HG02763 (cell line): ENCODE data around the gene RABL2B.
"Not testable (repeated sequence)": the region's sequence is repeated elsewhere in the genome, so short reads cannot be mapped to it uniquely, and the experiment has no call there.

Source experiments
- ATAC-seq: cut with Tn5 transposase; IDR thresholded peaks from one replicate; pipeline ENCODE4 v1.9.1; 2021; ENCODE audit warnings: mild to moderate bottlenecking, moderate library complexity; ENCODE audit not compliant: unreplicated experiment

The RABL2B gene

DNA sequence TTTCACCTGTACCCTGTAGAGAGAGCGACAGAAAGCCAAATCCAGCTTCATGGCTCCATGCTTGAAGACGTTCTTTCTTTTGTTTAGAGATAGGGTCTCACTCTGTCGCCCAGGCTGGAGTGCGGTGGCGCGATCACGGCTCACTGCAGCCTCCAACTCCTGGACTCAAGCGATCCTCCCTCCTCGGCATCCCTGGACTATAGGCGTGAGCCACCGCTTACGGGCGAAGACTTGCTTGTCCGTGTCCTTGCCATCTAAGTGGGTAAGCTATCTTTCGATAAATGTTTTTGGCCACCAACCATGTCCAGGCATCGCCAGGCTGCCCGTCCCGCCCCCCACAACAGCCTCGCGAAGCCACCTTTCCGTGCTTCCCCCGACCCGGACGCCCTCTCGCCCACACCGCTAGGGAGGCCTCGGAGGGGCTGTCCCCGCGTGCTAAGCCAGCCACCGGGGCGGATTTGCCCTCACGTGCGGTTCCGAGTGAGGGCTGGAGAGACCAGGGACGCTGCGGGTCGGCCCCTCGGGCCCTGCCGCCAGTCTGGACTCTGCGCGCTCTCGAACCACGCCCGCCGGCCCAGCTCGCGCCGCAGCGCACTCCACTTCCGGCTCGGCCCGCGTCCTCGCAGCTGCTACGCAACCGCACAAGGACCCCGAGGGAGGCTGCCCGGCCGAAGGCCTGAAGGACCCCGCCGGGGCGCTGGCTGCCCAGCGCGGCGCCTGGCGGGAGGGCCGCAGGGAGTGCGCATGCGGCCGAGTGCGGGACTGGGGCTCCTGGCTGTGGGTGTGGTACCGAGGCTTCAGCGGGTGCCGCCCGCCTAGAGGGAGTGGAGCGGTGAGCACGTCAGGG is at the start of gene RABL2B:
Gene RABL2B, minus strand, starts transcription at position 604 of the 847 bp plus-strand sequence. CDS start 1,342 bp downstream, outside the sequence.
- ATAC-seq = peak; percentile 93

GRCh38 chr22:50786936-50787335 is 3.5 kb upstream of the RABL2B start:
- ATAC-seq = not testable (repeated sequence)

GRCh38 chr22:50785289-50785688 is 1.9 kb upstream of the RABL2B start:
- ATAC-seq = not testable (repeated sequence)

GRCh38 chr22:50783880-50784276 is 442 bp upstream of the RABL2B start:
- ATAC-seq = peak; percentile 10

GRCh38 chr22:50782253-50782652 is 1.2 kb downstream of the RABL2B start:
- ATAC-seq = not testable (repeated sequence)

DNA sequence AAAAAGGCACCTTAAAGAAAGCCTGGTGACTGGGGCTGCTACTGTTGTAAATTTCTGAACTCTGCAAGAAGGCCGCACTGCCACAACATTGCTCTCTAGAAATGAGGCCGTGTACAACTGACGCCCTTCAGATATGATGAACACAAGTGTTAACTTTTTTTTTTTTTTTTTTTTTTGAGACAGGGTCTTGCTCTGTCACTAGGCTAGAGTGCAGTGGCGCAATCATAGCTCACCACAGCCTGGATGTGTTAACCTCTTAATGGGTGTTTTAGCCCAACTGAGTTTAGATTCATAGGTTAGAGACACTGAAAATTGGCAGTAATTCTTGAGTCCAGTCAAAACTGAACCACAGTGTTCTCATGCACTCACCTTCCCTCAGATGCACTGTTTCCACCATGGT is 3.2 kb downstream of the RABL2B start:
- not testable (repeated sequence) for ATAC-seq

- not testable (repeated sequence) for ATAC-seq
Observed at GRCh38 chr22:50777631-50778030, 5.8 kb downstream of the RABL2B start.

DNA sequence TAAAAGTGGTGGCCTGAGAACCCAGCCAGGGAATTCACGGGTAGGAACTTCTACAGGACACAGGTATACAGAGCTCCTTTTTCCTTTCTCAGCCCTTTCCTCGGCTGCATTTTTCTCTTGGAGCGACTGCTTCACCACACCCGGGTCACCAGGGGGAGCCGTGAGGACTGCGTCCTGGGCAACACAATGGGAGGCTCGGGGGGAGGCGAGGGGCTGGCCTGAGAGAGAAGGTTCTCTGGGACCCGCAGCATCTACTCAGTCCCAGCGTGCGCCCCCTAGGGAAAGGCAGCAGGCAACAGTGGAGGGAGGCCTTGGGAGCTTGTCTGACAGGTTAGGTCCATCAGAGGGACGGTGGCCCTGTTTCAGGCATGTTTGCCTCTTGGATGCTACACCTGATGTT is 8.3 kb downstream of the RABL2B start:
- ATAC-seq = not testable (repeated sequence)

DNA sequence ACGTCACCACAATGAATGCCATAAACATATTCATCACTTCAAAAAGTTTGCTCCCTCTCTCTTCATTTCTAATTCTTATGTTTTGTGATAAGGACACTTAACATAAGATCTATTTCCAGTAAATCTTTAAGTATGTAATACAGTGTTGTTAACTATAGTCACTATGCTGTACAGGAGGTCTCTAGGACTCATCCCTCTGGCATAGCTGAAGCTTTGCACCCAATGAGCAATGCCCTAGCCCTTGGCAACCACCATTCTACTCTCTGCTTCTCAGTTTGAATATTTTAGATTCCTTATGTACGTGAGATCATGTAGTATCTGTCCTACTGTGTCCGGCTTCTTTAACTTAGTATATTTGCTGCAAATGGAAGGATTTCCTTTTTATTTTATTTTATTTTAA is 19.1 kb downstream of the RABL2B start:
- ATAC-seq = not testable (repeated sequence)

DNA sequence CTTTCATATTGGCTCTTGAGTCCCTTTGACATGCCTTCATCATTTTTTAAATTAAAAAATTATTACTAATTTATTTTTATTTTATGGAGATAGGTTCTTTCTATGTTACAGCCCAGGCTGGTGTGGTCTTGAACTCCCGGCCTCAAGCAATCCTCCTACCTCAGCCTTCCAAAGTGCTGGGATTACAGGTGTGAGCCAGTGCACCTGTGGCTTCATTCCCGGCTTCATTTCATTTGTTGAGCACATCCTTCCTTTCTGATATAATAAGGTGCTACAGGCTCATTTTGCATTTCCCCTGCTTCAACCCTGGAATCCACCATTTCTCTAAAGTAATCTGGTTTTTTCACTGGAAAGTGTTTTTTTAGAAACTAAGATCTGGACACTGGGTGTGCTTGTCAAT is 21.6 kb downstream of the RABL2B start:
- ATAC-seq = not testable (repeated sequence)

- not testable (repeated sequence) for ATAC-seq
Observed at GRCh38 chr22:50759597-50760341, 23.7 kb downstream of the RABL2B start.

DNA sequence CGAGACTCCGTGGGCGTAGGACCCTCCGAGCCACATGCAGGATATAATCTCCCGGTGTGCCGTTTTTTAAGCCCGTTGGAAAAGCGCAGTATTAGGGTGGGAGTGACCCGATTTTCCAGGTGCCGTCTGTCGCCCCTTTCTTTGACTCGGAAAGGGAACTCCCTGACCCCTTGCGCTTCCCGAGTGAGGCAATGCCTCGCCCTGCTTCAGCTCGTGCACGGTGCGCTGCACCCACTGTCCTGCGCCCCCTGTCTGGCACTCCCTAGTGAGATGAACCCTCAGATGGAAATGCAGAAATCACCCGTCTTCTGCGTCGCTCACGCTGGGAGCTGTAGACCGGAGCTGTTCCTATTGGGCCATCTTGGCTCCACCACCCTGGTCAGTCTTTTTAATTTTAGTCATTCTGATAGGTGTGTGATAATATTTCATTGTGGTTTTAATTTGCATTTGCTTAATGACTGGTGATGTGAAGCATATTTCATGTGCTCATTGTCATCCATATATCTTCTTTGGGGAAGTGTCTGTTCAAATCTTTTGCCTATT is 26.4 kb downstream of the RABL2B start:
- not testable (repeated sequence) for ATAC-seq

GRCh38 chr22:50756406-50756805 is 27.0 kb downstream of the RABL2B start:
- not testable (repeated sequence) for ATAC-seq

GRCh38 chr22:50755251-50755650 is 28.2 kb downstream of the RABL2B start:
- not testable (repeated sequence) for ATAC-seq

DNA sequence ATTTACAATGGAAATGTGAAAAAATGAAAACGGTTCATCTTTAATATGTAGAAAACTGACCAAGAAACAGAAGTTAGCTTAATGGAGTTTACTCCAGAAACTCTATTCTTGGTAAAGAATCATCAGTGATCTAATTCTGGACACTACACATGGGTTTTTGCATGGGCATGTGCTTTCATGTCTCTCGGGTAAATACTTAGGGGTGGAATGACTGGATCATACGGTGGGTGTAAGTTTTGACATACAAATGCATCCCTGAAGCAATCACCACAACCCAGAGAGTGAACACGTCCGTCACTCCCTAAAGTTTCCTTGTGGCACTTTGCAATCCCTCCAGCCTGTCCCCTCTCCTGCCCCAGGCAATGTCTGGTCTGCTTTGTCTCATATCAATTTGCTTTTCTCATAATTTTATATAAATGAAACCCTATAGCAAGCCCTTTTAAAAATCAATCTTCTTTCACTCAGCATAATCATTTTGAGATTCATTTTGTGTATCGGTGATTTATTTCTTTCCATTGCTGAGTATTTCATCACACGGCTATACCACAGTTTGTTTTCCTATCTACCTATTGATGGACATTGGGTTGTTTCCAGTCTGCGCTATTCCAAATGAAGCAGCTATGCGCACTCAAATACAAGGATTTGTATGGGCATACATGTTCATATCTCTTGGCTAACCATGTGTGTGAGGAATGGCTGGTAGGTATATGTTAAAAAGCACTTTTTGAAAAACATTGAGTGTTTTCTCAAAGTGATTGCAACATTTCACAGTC is 33.9 kb downstream of the RABL2B start:
- not testable (repeated sequence) for ATAC-seq

DNA sequence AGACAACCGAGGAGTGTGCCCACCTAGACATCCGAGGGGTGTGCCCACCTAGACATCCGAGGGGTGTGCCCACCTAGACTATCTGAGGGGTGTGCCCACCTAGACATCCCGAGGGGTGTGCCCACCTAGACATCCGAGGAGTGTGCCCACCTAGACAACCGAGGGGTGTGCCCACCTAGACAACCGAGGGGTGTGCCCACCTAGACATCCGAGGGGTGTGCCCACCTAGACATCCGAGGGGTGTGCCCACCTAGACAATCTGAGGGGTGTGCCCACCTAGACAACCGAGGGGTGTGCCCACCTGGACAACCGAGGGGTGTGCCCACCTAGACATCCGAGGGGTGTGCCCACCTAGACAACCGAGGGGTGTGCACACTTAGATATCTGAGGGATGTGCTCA is 34.8 kb downstream of the RABL2B start:
- not testable (repeated sequence) for ATAC-seq

GRCh38 chr22:50747521-50747920 is 35.9 kb downstream of the RABL2B start:
- ATAC-seq = not testable (repeated sequence)

DNA sequence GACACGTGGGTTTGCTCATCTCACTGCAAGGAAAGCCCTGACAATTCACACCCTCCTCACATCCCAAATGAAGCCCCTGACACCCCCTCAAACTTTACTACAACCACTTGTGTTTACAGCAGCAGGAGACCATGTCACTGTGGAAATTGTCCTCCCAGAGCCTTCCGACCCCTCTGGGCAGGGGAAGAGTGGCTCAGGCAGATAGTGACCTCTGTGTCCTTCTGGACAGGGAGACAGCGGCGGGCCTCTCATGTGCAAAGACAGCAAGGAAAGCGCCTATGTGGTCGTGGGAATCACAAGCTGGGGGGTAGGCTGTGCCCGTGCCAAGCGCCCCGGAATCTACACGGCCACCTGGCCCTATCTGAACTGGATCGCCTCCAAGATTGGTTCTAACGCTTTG is 39.0 kb downstream of the RABL2B start:
- not testable (repeated sequence) for ATAC-seq

GRCh38 chr22:50740714-50741113 is 42.7 kb downstream of the RABL2B start:
- not testable (repeated sequence) for ATAC-seq

GRCh38 chr22:50739894-50740293 is 43.5 kb downstream of the RABL2B start:
- ATAC-seq = no peak

DNA sequence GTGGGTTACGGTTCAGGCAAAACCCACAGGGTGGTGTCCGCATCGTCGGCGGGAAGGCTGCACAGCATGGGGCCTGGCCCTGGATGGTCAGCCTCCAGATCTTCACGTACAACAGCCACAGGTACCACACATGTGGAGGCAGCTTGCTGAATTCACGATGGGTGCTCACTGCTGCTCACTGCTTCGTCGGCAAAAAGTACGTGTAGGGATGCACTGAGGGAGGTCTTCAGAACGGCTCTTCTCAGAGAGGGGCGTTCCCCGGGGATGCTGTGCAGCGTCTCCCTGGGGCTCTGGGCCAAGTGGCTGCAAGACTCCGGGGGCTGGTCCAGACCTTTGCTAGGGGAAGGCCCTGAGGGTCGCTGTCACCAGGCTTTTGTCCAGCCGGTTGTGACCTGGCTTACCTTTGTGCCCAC is 44.2 kb downstream of the RABL2B start:
- ATAC-seq = no peak
